ENCODE measurements around the gene FCHO2.
A peak's percentile ranks its signal among the peaks of the same experiment; 100 is the strongest.
"Not testable (repeated sequence)": the region's sequence is repeated elsewhere in the genome, so short reads cannot be mapped to it uniquely, and the experiment has no call there.

Gene FCHO2

DNA sequence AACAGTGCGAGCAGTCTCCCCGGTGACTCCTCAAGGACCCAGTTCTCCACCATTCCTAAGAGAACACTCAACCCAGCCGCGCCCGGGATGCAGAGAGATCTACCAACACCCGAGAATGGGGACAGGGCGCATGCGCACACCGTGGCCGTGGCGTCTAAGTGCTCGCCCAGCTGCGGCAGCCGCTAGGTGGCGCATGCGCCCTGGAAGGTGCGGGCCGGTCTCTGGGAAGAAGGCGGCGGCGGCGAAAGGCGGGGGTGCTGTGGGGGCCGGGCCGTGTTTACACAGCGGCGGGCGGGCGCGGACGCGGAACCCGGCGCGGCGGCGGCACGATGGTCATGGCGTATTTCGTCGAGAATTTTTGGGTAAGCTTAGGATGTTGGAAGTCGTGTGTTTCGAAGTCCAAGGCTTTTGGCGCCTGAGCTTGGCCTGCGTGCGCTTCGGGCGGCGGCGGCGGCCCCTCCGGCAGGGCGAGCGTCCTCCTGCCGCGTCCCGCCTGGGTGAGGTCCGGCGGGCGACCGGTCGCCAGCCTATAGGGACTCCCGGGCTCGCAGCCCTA is at the start of gene FCHO2:
Gene FCHO2 (plus strand): TSS at position 274 of the 556 bp plus-strand sequence. CDS start 56 bp downstream, at position 330.
- intact Hi-C loops (cut with DNase I), result loop anchor here (10.0 kb wide), 2 partner anchors 101 to 129 kb away; no protein-coding TSS in a partner anchor

GRCh38 chr5:72906806-72907205 is 49.0 kb upstream of the FCHO2 start:
- DNase-seq, result no peak
- intact Hi-C loops (cut with DNase I), result no loop called here

More for the DNA sequence above, at the start of gene FCHO2:
- DNase-seq, result peak; percentile 92 to 100 (median 98)

- intact Hi-C loops (cut with DNase I), result no loop called here
- DNase-seq, result peak in 1 of 42 donors; percentile 17
These were observed 47.2 kb upstream of the FCHO2 start for GRCh38 chr5:72908664-72909063.

- intact Hi-C loops (cut with DNase I), result no loop called here
- no peak for DNase-seq
These were observed 38.5 kb upstream of the FCHO2 start for GRCh38 chr5:72917371-72917776.

- intact Hi-C loops (cut with DNase I), result no loop called here
- DNase-seq, result no peak
These were observed 34.9 kb upstream of the FCHO2 start for GRCh38 chr5:72920690-72921502.

DNA sequence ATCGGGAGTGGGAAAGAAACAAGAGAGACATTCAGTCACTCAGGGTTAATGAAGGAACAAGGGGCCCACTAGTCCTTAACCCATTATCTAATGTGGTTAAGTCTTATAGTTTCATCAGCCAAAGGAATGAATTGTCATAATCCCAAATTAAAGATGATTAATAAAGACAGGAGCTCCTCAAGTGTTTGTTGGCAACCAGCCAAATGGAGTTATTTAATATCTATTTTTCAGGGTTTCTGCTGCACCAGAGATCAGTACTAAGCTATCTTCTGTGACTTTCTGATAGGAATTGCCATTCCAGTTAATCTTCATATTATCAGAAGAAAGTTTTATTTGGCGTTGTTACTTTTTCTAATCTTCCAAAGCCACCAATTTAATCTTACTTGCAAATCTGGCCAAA is 34.0 kb upstream of the FCHO2 start:
- DNase-seq, result no peak

DNA sequence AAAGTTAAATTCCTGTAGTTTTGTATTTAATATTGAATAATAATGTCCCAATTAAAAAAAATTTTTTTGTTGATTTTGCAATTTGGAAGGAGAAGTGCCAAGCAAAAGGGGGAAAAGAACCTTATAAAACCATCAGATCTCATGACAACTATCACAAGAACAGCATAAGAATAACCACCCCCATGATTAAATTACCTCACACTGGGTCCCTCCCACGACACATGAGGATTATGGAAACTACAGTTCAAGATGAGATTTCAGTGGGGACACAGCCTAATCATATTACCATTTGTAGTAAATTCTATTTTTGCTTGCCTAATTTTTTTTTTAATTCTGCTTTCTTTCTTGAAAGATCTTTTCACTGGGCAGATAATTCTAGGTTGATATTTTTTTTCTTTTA is 33.4 kb upstream of the FCHO2 start:
- intact Hi-C loops (cut with DNase I), result no loop called here

More for the DNA sequence above, 34.0 kb upstream of the FCHO2 start:
- intact Hi-C loops (cut with DNase I), result no loop called here

GRCh38 chr5:72925336-72926010 is 30.4 kb upstream of the FCHO2 start:
- no peak for DNase-seq
- intact Hi-C loops (cut with DNase I), result no loop called here

More for the DNA sequence above, 33.4 kb upstream of the FCHO2 start:
- peak in 8 of 42 donors; percentile 9 to 56 (median 24) for DNase-seq

DNA sequence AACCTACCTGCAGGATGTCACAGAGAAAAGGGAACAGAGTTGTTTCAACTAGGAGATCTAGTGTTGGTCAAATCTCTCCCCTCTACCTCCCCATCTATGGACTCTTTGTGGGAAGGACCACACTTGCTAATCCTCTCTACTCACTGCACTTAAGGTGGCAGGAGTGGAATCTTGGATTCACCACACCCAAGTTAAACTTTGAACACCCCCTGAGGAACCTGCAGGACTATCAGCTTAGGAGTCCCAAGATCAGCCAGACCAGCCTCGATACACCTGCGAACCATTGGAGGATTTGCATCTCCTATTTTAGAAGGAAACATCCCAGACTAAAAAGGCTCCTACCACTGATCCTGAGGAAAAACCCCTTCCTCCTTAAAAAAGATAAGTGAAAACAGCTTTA is 23.2 kb upstream of the FCHO2 start:
- intact Hi-C loops (cut with DNase I); DNase-seq: not testable (repeated sequence)

DNA sequence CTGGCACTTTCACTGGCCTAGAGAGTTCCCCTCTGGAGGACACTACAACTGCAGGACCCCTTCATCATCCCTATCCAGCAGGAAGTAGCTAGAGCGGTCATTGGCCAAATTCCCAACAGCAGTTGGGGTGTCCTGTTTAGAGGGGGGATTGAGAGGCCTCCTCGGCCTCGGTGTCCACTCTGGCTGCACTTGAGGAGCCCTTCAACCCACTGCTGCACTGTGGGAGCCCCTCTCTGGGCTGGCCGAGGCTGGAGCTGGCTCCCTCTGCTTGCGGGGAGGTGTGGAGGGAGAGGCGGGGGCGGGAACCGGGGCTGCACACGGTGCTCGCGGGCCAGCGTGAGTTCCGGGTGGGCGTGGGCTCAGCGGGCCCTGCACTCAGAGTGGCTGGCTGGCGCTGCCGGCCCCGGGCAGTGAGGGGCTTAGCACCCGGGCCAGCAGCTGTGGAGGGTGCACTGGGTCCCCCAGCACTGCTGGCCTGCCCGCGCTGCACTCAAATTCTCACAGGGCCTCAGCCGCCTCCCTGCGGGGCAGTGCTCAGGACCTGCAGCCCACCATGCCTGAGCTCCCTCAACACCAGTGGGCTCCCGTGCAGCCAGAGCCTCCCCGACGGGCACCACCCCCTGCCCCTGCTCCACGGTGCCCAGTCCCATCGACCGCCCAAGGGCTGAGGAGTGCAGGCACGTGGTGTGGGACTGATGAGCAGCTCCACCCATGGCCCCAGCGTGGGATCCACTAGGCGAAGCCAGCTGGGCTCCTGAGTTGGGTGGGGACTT is 20.7 kb upstream of the FCHO2 start:
- DNase-seq; intact Hi-C loops (cut with DNase I): not testable (repeated sequence)

DNA sequence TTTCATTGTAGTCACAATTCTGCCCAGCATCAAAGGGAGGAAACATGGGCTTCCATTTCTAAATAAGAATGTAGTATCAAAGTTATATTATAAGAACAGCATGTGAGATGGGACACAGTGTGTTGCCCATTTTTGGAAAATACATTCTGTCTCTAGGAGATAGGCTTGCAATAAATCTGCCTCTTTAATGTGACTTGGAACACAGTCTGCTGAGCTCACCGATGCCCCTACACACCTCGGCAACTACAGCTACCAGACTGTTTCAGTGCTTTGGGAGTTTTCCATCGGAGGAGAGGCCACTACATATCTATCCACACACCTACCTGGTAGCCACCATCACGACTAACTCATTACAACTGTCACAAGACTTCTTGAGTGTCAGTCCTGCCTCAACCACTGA is 18.9 kb upstream of the FCHO2 start:
- DNase-seq, result no peak
- intact Hi-C loops (cut with DNase I), result no loop called here

DNA sequence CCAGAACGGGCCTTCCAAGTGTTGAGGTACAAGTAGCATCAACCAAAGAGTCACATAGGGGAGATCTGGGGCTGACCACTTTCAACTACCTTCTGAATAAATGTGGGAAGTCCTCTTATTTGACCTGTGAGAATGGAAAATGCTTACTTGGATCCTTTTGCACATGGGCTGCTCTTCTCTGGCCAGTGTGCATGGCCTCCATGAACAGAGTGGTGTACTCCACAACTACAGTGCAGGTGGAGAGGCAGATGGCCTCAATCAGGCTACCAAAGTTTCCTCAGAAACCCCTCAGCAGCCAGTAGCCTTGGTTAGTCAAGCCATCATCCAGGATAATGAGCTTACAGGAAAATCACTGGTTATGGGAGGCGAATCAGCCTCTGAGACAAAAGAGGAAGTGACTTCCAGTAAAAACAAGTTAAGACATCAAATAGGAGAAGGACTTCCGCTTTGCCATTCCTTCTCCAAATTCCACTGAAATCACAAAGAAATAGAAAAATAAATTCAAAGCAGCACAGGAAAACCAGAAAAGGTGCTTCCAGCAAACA is 18.3 kb upstream of the FCHO2 start:
- intact Hi-C loops (cut with DNase I), result no loop called here
- no peak for DNase-seq

DNA sequence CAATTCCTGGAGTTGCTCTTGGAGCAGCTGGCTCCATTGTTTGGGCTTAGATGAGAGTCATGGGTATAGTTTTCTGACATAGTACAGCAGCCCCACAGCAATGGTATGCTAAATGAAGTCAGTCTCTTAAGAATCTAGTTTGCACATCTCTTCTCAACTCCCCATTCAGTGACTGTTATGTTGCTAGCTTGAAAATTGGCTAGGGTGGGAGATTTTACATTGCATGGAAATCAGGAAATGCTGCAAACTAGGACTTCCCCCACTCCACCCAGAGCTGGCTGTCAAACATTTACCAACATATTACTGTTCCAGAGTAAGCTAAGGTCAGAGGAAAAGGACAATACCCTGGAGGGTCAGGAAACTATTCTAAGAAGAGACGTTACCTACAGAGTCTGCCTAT is 17.6 kb upstream of the FCHO2 start:
- DNase-seq, result no peak
- intact Hi-C loops (cut with DNase I), result no loop called here

DNA sequence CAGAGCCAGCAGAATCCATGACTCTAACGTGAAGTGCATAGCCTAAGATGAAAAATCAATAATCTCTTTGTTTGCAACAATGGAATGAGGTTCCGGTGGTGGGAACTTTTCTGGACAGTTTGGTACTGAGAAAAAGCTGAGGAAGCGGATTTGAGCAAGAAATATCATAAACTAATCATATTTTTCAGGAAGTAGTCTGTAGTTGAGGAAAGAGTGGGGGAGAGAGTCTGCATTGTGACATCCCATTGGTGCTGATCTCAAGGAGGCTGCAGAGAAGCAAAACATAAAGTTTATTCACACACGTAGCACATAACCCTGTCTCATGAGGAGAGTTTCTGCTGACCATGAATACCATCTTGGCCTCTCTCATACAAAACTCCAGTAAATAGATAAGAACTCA is 15.8 kb upstream of the FCHO2 start:
- intact Hi-C loops (cut with DNase I), result loop anchor here (5.0 kb wide), 1 partner anchor 568 kb away; no protein-coding TSS in a partner anchor

DNA sequence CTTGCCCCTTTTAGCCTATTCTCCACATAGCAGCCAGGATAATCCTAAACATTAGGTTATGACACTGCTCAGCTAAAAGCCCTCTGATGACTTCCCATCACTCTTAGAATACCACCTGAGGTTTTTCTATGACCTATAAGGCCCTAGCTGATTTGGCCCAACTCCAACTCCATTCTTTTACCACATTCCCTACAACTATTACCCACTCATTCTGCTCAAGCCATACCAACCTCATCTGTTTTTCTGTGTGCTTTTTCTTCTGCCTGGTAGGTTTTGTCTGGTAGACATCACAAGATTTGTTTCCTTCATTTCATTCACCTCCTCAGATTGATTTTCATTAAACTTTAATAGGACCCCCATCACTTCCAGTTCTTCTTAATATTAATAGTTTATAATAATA is 12.5 kb upstream of the FCHO2 start:
- no peak for DNase-seq
- intact Hi-C loops (cut with DNase I), result loop anchor here (5.0 kb wide), 1 partner anchor 571 kb away; no protein-coding TSS in a partner anchor

More for the DNA sequence above, 15.8 kb upstream of the FCHO2 start:
- no peak for DNase-seq

DNA sequence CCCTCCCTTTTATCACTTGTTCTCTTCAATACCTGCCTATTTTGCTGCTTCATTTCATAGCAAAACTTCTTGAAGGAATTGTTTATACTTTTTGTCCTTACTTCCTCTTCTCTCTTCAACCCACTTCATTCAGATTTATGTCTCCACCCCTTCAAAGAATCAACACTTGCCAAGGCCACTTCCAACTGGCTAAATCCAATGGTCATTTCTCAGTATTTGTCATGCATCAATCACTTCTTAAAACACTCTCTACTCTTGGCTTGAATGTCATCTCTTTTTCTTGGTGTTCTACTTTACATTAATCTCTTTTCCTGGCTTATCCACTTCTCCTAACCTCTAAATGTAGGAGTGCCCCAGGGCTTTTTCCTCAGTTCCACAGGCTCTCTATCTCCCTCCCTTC is 8.3 kb upstream of the FCHO2 start:
- intact Hi-C loops (cut with DNase I), result no loop called here

GRCh38 chr5:72949481-72949880 is 6.4 kb upstream of the FCHO2 start:
- DNase-seq, result no peak
- intact Hi-C loops (cut with DNase I), result no loop called here

More for the DNA sequence above, 8.3 kb upstream of the FCHO2 start:
- DNase-seq, result no peak

GRCh38 chr5:72951671-72952468 is 4.0 kb upstream of the FCHO2 start:
- no peak for DNase-seq
- intact Hi-C loops (cut with DNase I), result loop anchor here (10.0 kb wide), 2 partner anchors 97 to 133 kb away; no protein-coding TSS in a partner anchor
